ENCODE measurements around the gene CCL27. TPM values are rescaled to one million over a fixed set of nuclear protein-coding genes. Genes with fewer than 3 reads are reported as not detected.

CCL27 gene
- total and polyA plus RNA-seq, 2 donors = 4.4 to 48.4 TPM

GRCh38 chr9:34636791-34637355 lies 25.6 kb downstream of the CCL27 start:
- 12% methylated on average over 23 of the region's 23 CpGs for WGBS
- Histone ChIP-seq H3K4me3 (ENCODE audit: low read length in 2 of 2) (peak overlapping the region; percentile 69 to 73), H3K27me3 (ENCODE audit: control insufficient read depth in 2 of 2, insufficient read depth in 1 of 2, low read length in 1 of 2) (no peaks in the 10 kb centered on the region), H3K27ac (ENCODE audit: low read depth in 1 of 2, low read length in 1 of 2) (peak overlapping the region in 1 of 2 donors; percentile 70), H3K9me3 (ENCODE audit: control insufficient read depth in 2 of 2, insufficient read depth in 1 of 2, low read length in 1 of 2) (peaks cover 0 to 3% of the 10 kb centered on the region in 2 donors), H3K36me3 (ENCODE audit: control insufficient read depth in 2 of 2, insufficient read depth in 2 of 2, low read length in 1 of 2) (peaks cover 8 to 9% of the 10 kb centered on the region in 2 donors), H3K4me1 (ENCODE audit: control insufficient read depth in 2 of 2, insufficient read depth in 2 of 2, low read length in 2 of 2) (peaks cover 14 to 24% of the 10 kb centered on the region in 2 donors)
- peak in 2 of 9 donors; percentile 19 to 24 for DNase-seq (ENCODE audit: low read depth in 6 of 9, low spot score in 9 of 9)

- peaks cover 0 to 3% of the 10 kb centered on the region in 2 donors for H3K9me3 ChIP-seq (ENCODE audit: control insufficient read depth in 2 of 2, insufficient read depth in 1 of 2, low read length in 1 of 2)
- H3K4me1 ChIP-seq (ENCODE audit: control insufficient read depth in 2 of 2, insufficient read depth in 2 of 2, low read length in 2 of 2) = peaks cover 14 to 24% of the 10 kb centered on the region in 2 donors
- 94% methylated on average over 14 of the region's 14 CpGs for WGBS
- H3K27ac ChIP-seq (ENCODE audit: low read depth in 1 of 2, low read length in 1 of 2) = no peak overlapping the region
- H3K36me3 ChIP-seq (ENCODE audit: control insufficient read depth in 2 of 2, insufficient read depth in 2 of 2, low read length in 1 of 2) = peaks cover 8 to 9% of the 10 kb centered on the region in 2 donors
- no peak overlapping the region for H3K4me3 ChIP-seq (ENCODE audit: low read length in 2 of 2)
- no peak for DNase-seq (ENCODE audit: low read depth in 6 of 9, low spot score in 9 of 9)
- peaks cover 3 to 13% of the 10 kb centered on the region in 2 donors for H3K27me3 ChIP-seq (ENCODE audit: control insufficient read depth in 2 of 2, insufficient read depth in 1 of 2, low read length in 1 of 2)
These were observed 26.9 kb downstream of the CCL27 start for GRCh38 chr9:34635556-34635955.

- peaks cover 10 to 22% of the 10 kb centered on the region in 2 donors for H3K27me3 ChIP-seq (ENCODE audit: control insufficient read depth in 2 of 2, insufficient read depth in 1 of 2, low read length in 1 of 2)
- 97% methylated on average over 3 of the region's 3 CpGs for WGBS
- H3K4me3 ChIP-seq (ENCODE audit: low read length in 2 of 2) = no peak overlapping the region
- peaks cover 14 to 24% of the 10 kb centered on the region in 2 donors for H3K4me1 ChIP-seq (ENCODE audit: control insufficient read depth in 2 of 2, insufficient read depth in 2 of 2, low read length in 2 of 2)
- H3K9me3 ChIP-seq (ENCODE audit: control insufficient read depth in 2 of 2, insufficient read depth in 1 of 2, low read length in 1 of 2) = peaks cover 0 to 3% of the 10 kb centered on the region in 2 donors
- DNase-seq (ENCODE audit: low read depth in 6 of 9, low spot score in 9 of 9) = no peak
- H3K36me3 ChIP-seq (ENCODE audit: control insufficient read depth in 2 of 2, insufficient read depth in 2 of 2, low read length in 1 of 2) = peaks cover 8 to 9% of the 10 kb centered on the region in 2 donors
- H3K27ac ChIP-seq (ENCODE audit: low read depth in 1 of 2, low read length in 1 of 2) = no peak overlapping the region
These were observed 27.8 kb downstream of the CCL27 start for GRCh38 chr9:34634551-34635248.

GRCh38 chr9:34633851-34634550 lies 28.5 kb downstream of the CCL27 start:
- H3K36me3 ChIP-seq (ENCODE audit: control insufficient read depth in 2 of 2, insufficient read depth in 2 of 2, low read length in 1 of 2) = peaks cover 8 to 9% of the 10 kb centered on the region in 2 donors
- H3K4me1 ChIP-seq (ENCODE audit: control insufficient read depth in 2 of 2, insufficient read depth in 2 of 2, low read length in 2 of 2) = peaks cover 14 to 24% of the 10 kb centered on the region in 2 donors
- H3K27me3 ChIP-seq (ENCODE audit: control insufficient read depth in 2 of 2, insufficient read depth in 1 of 2, low read length in 1 of 2) = peaks cover 17 to 29% of the 10 kb centered on the region in 2 donors
- 39% methylated on average over 3 of the region's 3 CpGs for WGBS
- peak in 7 of 9 donors; percentile 54 to 78 (median 62) for DNase-seq (ENCODE audit: low read depth in 6 of 9, low spot score in 9 of 9)
- H3K4me3 ChIP-seq (ENCODE audit: low read length in 2 of 2) = no peak overlapping the region
- peaks cover 0 to 3% of the 10 kb centered on the region in 2 donors for H3K9me3 ChIP-seq (ENCODE audit: control insufficient read depth in 2 of 2, insufficient read depth in 1 of 2, low read length in 1 of 2)
- H3K27ac ChIP-seq (ENCODE audit: low read depth in 1 of 2, low read length in 1 of 2) = no peak overlapping the region

GRCh38 chr9:34633166-34633565 lies 29.3 kb downstream of the CCL27 start:
- Histone ChIP-seq H3K4me1 (ENCODE audit: control insufficient read depth in 2 of 2, insufficient read depth in 2 of 2, low read length in 2 of 2) (peaks cover 9 to 19% of the 10 kb centered on the region in 2 donors), H3K9me3 (ENCODE audit: control insufficient read depth in 2 of 2, insufficient read depth in 1 of 2, low read length in 1 of 2) (peaks cover 0 to 3% of the 10 kb centered on the region in 2 donors), H3K4me3 (ENCODE audit: low read length in 2 of 2) (no peak overlapping the region), H3K27ac (ENCODE audit: low read depth in 1 of 2, low read length in 1 of 2) (no peak overlapping the region), H3K36me3 (ENCODE audit: control insufficient read depth in 2 of 2, insufficient read depth in 2 of 2, low read length in 1 of 2) (peaks cover 8 to 9% of the 10 kb centered on the region in 2 donors), H3K27me3 (ENCODE audit: control insufficient read depth in 2 of 2, insufficient read depth in 1 of 2, low read length in 1 of 2) (peaks cover 25 to 36% of the 10 kb centered on the region in 2 donors)
- WGBS = 84% methylated on average over 5 of the region's 5 CpGs
- no peak for DNase-seq (ENCODE audit: low read depth in 6 of 9, low spot score in 9 of 9)

GRCh38 chr9:34630402-34631154 lies 31.9 kb downstream of the CCL27 start:
- no peak for DNase-seq (ENCODE audit: low read depth in 6 of 9, low spot score in 9 of 9)
- Histone ChIP-seq H3K27me3 (ENCODE audit: control insufficient read depth in 2 of 2, insufficient read depth in 1 of 2, low read length in 1 of 2) (peaks cover 51 to 62% of the 10 kb centered on the region in 2 donors), H3K27ac (ENCODE audit: low read depth in 1 of 2, low read length in 1 of 2) (no peak overlapping the region), H3K9me3 (ENCODE audit: control insufficient read depth in 2 of 2, insufficient read depth in 1 of 2, low read length in 1 of 2) (no peaks in the 10 kb centered on the region), H3K36me3 (ENCODE audit: control insufficient read depth in 2 of 2, insufficient read depth in 2 of 2, low read length in 1 of 2) (peaks cover 5 to 8% of the 10 kb centered on the region in 2 donors), H3K4me1 (ENCODE audit: control insufficient read depth in 2 of 2, insufficient read depth in 2 of 2, low read length in 2 of 2) (peaks cover 0 to under 1% of the 10 kb centered on the region in 2 donors), H3K4me3 (ENCODE audit: low read length in 2 of 2) (no peak overlapping the region)
- 58% methylated on average over 5 of the region's 5 CpGs for WGBS

- WGBS = 27% methylated on average over 5 of the region's 5 CpGs
These were observed 33.0 kb downstream of the CCL27 start for GRCh38 chr9:34629491-34629808.

GRCh38 chr9:34628656-34629490 lies 33.6 kb downstream of the CCL27 start, which contains the start of gene ARID3C:
ARID3C (minus strand) TSS chr9:34629066; CDS start chr9:34628014, 1,052 bp downstream.
- peaks cover 66 to 79% of the 10 kb centered on the region in 2 donors for H3K27me3 ChIP-seq (ENCODE audit: control insufficient read depth in 2 of 2, insufficient read depth in 1 of 2, low read length in 1 of 2)
- no peaks in the 10 kb centered on the region for H3K9me3 ChIP-seq (ENCODE audit: control insufficient read depth in 2 of 2, insufficient read depth in 1 of 2, low read length in 1 of 2)
- no peaks in the 10 kb centered on the region for H3K36me3 ChIP-seq (ENCODE audit: control insufficient read depth in 2 of 2, insufficient read depth in 2 of 2, low read length in 1 of 2)
- H3K27ac ChIP-seq (ENCODE audit: low read depth in 1 of 2, low read length in 1 of 2) = no peak within 1 kb of the TSS
- peak in 1 of 9 donors; percentile 35 for DNase-seq (ENCODE audit: low read depth in 6 of 9, low spot score in 9 of 9)
- H3K4me1 ChIP-seq (ENCODE audit: control insufficient read depth in 2 of 2, insufficient read depth in 2 of 2, low read length in 2 of 2) = peaks cover 0 to 2% of the 10 kb centered on the region in 2 donors
- H3K4me3 ChIP-seq (ENCODE audit: low read length in 2 of 2) = peak within 1 kb of the TSS in 1 of 2 donors; percentile 42
- WGBS = 2% methylated on average over 69 of the region's 69 CpGs

More at GRCh38 chr9:34629491-34629808, 33.0 kb downstream of the CCL27 start:
- no peaks in the 10 kb centered on the region for H3K4me1 ChIP-seq (ENCODE audit: control insufficient read depth in 2 of 2, insufficient read depth in 2 of 2, low read length in 2 of 2)
- no peak for DNase-seq (ENCODE audit: low read depth in 6 of 9, low spot score in 9 of 9)
- no peaks in the 10 kb centered on the region for H3K36me3 ChIP-seq (ENCODE audit: control insufficient read depth in 2 of 2, insufficient read depth in 2 of 2, low read length in 1 of 2)
- H3K4me3 ChIP-seq (ENCODE audit: low read length in 2 of 2) = no peak overlapping the region
- no peaks in the 10 kb centered on the region for H3K9me3 ChIP-seq (ENCODE audit: control insufficient read depth in 2 of 2, insufficient read depth in 1 of 2, low read length in 1 of 2)
- H3K27me3 ChIP-seq (ENCODE audit: control insufficient read depth in 2 of 2, insufficient read depth in 1 of 2, low read length in 1 of 2) = peaks cover 60 to 73% of the 10 kb centered on the region in 2 donors
- H3K27ac ChIP-seq (ENCODE audit: low read depth in 1 of 2, low read length in 1 of 2) = no peak overlapping the region
